PC-3 (cell line): ENCODE results near the gene AVP. TPM values are rescaled to one million over a fixed set of nuclear protein-coding genes. Genes with fewer than 3 reads are reported as not detected.

Experiments
- ATAC-seq: fragments of 200-7000 bp; cut with Tn5 transposase; 2 replicates; pipeline ENCODE4 v1.9.1; 2020; ENCODE audit warnings: mild to moderate bottlenecking, moderate library complexity
- BruUV-seq: library from RNA; stranded (reverse); fragments of 400-500 nt; replicated peaks from 2 replicates; lab custom pipeline; 2021; lab: Mats Ljungman, UMichigan
- CTCF ChIA-PET: fragments of 300-600 bp; sonication (Branson Sonifier 250); formaldehyde crosslinking; loops from one replicate; lab custom pipeline; 2022; ENCODE audit warnings: antibody characterized with exemption; lab: Charles Lee
- POLR2A ChIA-PET: fragments of 300-600 bp; sonication (Branson Sonifier 250); formaldehyde crosslinking; loops from one replicate; lab custom pipeline; 2022; ENCODE audit warnings: antibody characterized with exemption; ENCODE audit not compliant: unreplicated experiment; lab: Charles Lee
- DNase-seq: peaks from one replicate; pipeline ENCODE4 v3.0.0-alpha.2; 2015
- H2AFZ ChIP-seq: fragments of 300-600 bp; sonication (generic); 2 replicates; pipeline ENCODE4 v1.6.0; 2016; ENCODE audit warnings: antibody characterized with exemption, low read length
- H3F3A ChIP-seq: fragments of 300-600 bp; sonication (generic); one replicate; pipeline ENCODE4 v1.6.0; 2017; ENCODE audit warnings: antibody characterized with exemption, low read length, control low read depth, mild to moderate bottlenecking; ENCODE audit not compliant: unreplicated experiment
- H3K27ac ChIP-seq: fragments of 300-600 bp; sonication (generic); 2 replicates; pipeline ENCODE4 v1.5.1; 2016; ENCODE audit warnings: mild to moderate bottlenecking, low read length
- H3K27me3 ChIP-seq: fragments of 300-600 bp; sonication (generic); 2 replicates; pipeline ENCODE4 v1.6.1; 2016; ENCODE audit warnings: low read length, mixed read lengths
- H3K36me3 ChIP-seq: fragments of 300-600 bp; sonication (generic); 2 replicates; pipeline ENCODE4 v1.6.1; 2016; ENCODE audit warnings: low read depth, mixed run types, low read length, mixed read lengths
- H3K4me1 ChIP-seq: fragments of 300-600 bp; sonication (generic); 2 replicates; pipeline ENCODE4 v1.5.1; 2016; ENCODE audit warnings: low read length; ENCODE audit not compliant: insufficient read depth
- H3K4me2 ChIP-seq: fragments of 300-600 bp; sonication (generic); 2 replicates; pipeline ENCODE4 v1.6.0; 2016; ENCODE audit warnings: low read length
- H3K4me3 ChIP-seq: fragments of 300-600 bp; sonication (generic); 2 replicates; pipeline ENCODE4 v1.5.1; 2016; ENCODE audit warnings: mild to moderate bottlenecking, low read length, mixed read lengths
- H3K79me2 ChIP-seq: fragments of 300-600 bp; sonication (generic); 2 replicates; pipeline ENCODE4 v1.6.1; 2017; ENCODE audit warnings: low read length, mixed read lengths
- H3K9ac ChIP-seq: fragments of 300-600 bp; sonication (generic); 2 replicates; pipeline ENCODE4 v1.6.0; 2016; ENCODE audit warnings: mild to moderate bottlenecking, low read length
- H3K9me2 ChIP-seq: fragments of 300-600 bp; sonication (generic); replicated peaks from 2 replicates; pipeline ENCODE4 v1.6.1; 2016; ENCODE audit warnings: mixed run types, low read length, mixed read lengths
- H3K9me3 ChIP-seq: fragments of 300-600 bp; sonication (generic); 2 replicates; pipeline ENCODE4 v1.6.1; 2016; ENCODE audit warnings: low read length, mixed read lengths
- H4K20me1 ChIP-seq: fragments of 300-600 bp; sonication (generic); 2 replicates; pipeline ENCODE4 v1.6.1; 2016; ENCODE audit warnings: low read length, mixed read lengths
- CTCF ChIP-seq: fragments of 300-600 bp; sonication (generic); conservative IDR thresholded peaks from 2 replicates; pipeline ENCODE4 v1.5.1; 2017; ENCODE audit warnings: antibody characterized with exemption, low read depth, mild to moderate bottlenecking, low read length
- EZH2 ChIP-seq: fragments of 300-600 bp; sonication (generic); IDR thresholded peaks from one replicate; pipeline ENCODE4 v1.6.1; 2017; ENCODE audit warnings: antibody characterized with exemption, mild to moderate bottlenecking, low read length; ENCODE audit not compliant: unreplicated experiment
- EZH2phosphoT487 ChIP-seq: fragments of 300-600 bp; sonication (generic); IDR thresholded peaks from 2 replicates; pipeline ENCODE4 v1.6.1; 2018; ENCODE audit warnings: mild to moderate bottlenecking, antibody characterized with exemption, low read length, borderline replicate concordance
- intact Hi-C: fragments of 100-400 bp; cut with micrococcal nuclease; formaldehyde crosslinking; loops from 2 replicates; pipeline ENCODE4 v1.9.0; 2023
- total RNA-seq: library from RNA; depleted of rRNA; stranded (reverse); fragments of >200 nt; gene quantifications from 2 replicates; pipeline ENCODE4 v1.2.3, GENCODE V29; 2014

Gene AVP
- total RNA-seq, 1 experiment from 2014 or later = not detected

DNA sequence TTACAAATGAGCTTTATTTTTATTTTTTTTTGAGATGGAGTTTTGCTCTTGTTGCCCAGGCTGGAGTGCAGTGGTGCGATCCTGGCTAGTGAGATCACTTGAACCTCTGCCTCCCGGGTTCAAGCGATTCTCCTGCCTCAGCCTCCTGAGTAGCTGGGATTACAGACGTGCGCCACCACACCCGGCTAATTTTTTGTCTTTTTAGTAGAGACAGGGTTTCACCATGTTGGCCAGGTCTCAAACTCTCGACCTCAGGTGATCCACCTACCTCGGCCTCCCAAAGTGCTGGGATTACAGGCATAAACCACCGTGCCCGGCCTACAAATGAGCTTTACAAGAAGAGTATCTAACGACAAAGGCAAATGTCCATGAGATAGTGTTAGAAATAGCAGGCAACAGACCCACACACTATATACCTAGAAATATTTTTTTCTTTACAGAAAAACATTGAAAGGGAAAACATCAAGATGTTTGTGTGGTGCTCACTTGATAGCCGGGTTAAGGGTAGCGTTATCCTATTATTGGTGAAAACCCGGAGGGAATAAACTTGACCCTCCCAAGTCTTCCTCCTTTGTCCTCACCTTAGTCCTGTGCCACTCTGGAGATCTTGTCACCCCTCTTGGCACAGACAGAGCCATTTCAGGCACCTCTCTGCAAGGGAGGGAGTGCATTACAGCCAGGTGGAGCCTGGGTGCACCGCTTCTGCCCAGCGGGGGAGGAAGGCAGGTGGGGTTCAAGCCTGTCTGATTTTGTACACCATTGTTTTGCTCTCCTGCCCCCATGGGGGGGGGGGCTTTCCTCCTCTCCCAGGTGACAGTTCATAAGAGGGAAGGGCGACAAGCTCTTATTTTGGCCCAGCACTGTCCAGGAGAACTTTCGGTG is 21.0 kb upstream of the AVP start:
- H3K4me2 ChIP-seq = no peak overlapping the region
- H4K20me1 ChIP-seq = no peaks in the 10 kb centered on the region
- H3K36me3 ChIP-seq = no peaks in the 10 kb centered on the region
- ATAC-seq (no peak), DNase-seq (no peak)
- no peaks in the 10 kb centered on the region for H3K27me3 ChIP-seq
- H3K9me3 ChIP-seq = no peaks in the 10 kb centered on the region
- ChIA-PET CTCF (interaction anchor here (0.6 kb wide), 1 partner anchor 29 kb away, joined by 3 read pairs; no protein-coding TSS in a partner anchor), POLR2A (interaction anchor here (0.5 kb wide), 1 partner anchor 39 kb away, joined by 4 read pairs; no protein-coding TSS in a partner anchor)
- H3K9me2 ChIP-seq = no peaks in the 10 kb centered on the region
- H3K4me3 ChIP-seq = no peak overlapping the region
- H3K27ac ChIP-seq = no peak overlapping the region
- H2AFZ ChIP-seq = no peak overlapping the region
- H3K79me2 ChIP-seq = no peaks in the 10 kb centered on the region
- no peaks in the 10 kb centered on the region for H3K4me1 ChIP-seq
- no peaks in the 10 kb centered on the region for H3F3A ChIP-seq
- BruUV-seq = no TSS peak
- no peak overlapping the region for H3K9ac ChIP-seq
- intact Hi-C loops = no loop called here
- TF ChIP-seq EZH2phosphoT487 (no peak), CTCF (no peak), EZH2 (no peak)

DNA sequence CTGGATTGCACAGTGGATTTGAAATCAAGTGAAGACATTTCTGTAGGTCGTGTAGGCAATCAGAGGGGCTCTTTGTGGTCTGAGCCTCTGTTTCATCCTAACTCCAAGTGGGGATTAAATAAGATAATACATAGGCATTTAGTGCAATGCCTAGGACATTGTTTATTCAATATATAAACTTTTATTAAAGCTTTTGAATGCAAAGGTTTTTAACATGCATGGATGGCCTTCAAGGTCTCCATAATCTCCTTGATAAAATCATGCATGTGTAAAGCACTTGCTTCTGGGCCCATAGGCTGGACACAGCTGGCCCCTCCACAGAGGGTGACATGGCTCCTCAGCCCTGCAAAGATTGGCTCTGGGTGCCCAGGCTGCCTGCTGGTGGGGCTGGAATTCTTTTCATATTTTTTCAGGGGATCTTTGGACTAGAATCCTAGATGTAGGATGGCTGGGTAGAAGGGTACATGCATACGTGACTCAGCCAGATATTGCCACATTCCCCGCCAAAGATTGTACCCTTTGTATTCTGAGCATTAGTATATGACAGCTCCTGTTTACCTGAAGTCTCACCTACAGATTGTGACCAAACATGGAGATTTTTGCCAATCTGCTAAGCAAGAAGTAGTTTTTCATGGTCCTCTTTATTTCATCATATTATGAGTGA is 19.0 kb upstream of the AVP start:
- no TSS peak for BruUV-seq
- TF ChIP-seq EZH2 (no peak), CTCF (no peak), EZH2phosphoT487 (no peak)

More for the DNA sequence above, 19.0 kb upstream of the AVP start:
- H3K79me2 ChIP-seq = no peaks in the 10 kb centered on the region
- no peak overlapping the region for H3K4me3 ChIP-seq
- DNase-seq (no peak), ATAC-seq (no peak)
- H3K4me2 ChIP-seq = no peak overlapping the region
- H4K20me1 ChIP-seq = no peaks in the 10 kb centered on the region
- H3K27me3 ChIP-seq = no peaks in the 10 kb centered on the region
- H3K36me3 ChIP-seq = no peaks in the 10 kb centered on the region
- no peaks in the 10 kb centered on the region for H3F3A ChIP-seq
- H3K9me2 ChIP-seq = no peaks in the 10 kb centered on the region
- ChIA-PET POLR2A (no interaction called here), CTCF (no interaction called here)
- H3K9ac ChIP-seq = no peak overlapping the region
- no peaks in the 10 kb centered on the region for H3K9me3 ChIP-seq
- H3K27ac ChIP-seq = no peak overlapping the region
- H2AFZ ChIP-seq = no peak overlapping the region
- H3K4me1 ChIP-seq = no peaks in the 10 kb centered on the region
- intact Hi-C loops = no loop called here
